Activated T-cell treated with anti-CD3 and anti-CD28 coated beads, Interleukin-2, amount 50 U/mL, for 4 hours (primary cell): Measurements from ENCODE around the gene GOLM1. TPM values are rescaled to one million over a fixed set of nuclear protein-coding genes. Genes with fewer than 3 reads are reported as not detected.

Source experiments
- ATAC-seq, 2 donors: fragments of 200-7000 bp; cut with Tn5 transposase; one replicate each; pipeline ENCODE4 v1.10.0; 2021
- DNase-seq: peaks from one replicate; pipeline ENCODE4 v3.0.0-alpha.2; 2020
- H3K27me3 Mint-ChIP-seq: one replicate; pipeline ENCODE4 v1.8.0; 2021; ENCODE audit warnings: low read depth, mixed read lengths
- H3K36me3 Mint-ChIP-seq: one replicate; pipeline ENCODE4 v1.8.0; 2022; ENCODE audit warnings: mixed read lengths; ENCODE audit not compliant: insufficient read depth
- H3K4me1 Mint-ChIP-seq: one replicate; pipeline ENCODE4 v1.8.0; 2021; ENCODE audit warnings: low read depth, mixed read lengths
- H3K4me3 Mint-ChIP-seq: one replicate; pipeline ENCODE4 v1.8.0; 2021; ENCODE audit warnings: mild to moderate bottlenecking, moderate library complexity, mixed read lengths
- H3K9me3 Mint-ChIP-seq: one replicate; pipeline ENCODE4 v1.8.0; 2021; ENCODE audit warnings: mixed read lengths
- total RNA-seq, 3 donors: library from RNA; stranded (reverse); gene quantifications; one replicate each; pipeline ENCODE4 v1.2.1, GENCODE V29; 2021

GOLM1 gene
- total RNA-seq, 3 donors from 2014 or later = 1.5 to 2.7 (median 1.9) TPM

DNA sequence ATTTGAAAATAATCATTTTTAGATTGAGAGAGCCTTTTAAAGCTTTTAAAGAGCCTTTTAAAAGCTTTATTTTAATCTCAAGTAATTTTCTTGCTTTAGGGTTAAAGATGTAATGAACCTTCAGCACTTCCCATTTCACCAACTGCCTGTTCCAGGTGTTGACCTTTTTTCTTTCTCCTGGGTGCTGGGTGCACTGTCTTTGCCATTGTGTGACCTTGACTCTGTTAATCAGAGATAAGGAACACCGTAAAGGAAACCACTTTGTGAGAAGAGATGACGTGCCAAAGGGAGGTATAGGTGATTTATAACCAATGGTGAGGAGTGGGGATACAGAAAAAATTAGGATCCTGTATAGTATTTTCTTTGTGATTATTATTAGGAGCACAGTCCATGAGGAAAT, 90.2 kb downstream of the GOLM1 start:
- Mint-ChIP-seq H3K4me1 (no peaks in the 10 kb centered on the region), H3K36me3 (peaks cover 38% of the 10 kb centered on the region), H3K27me3 (no peaks in the 10 kb centered on the region)

DNA sequence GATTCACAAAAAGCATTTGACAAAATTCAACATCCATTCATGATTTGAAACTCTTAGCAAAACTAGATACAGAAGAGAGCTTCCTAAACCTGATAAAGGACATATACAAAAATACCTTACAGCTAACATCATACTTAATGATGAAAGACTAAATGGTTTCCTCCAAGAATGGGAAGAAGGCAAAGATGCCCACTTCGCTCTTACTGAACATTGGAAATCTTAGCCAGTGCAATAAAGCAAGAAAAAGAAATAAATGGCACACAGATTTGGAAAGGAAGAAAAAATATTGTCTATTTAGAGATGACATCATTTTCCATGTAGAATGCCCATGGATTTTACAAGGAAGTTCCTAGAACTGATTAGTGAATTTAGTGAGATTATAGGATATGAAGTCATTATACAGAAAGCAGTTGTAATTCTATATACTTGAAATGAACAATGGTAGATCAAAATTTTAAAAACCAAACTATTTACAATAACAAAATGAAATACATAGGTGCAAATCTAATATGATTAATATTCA, 94.0 kb downstream of the GOLM1 start:
- DNase-seq = no peak
- H3K27me3 Mint-ChIP-seq = no peaks in the 10 kb centered on the region
- peaks cover 3% of the 10 kb centered on the region for H3K4me1 Mint-ChIP-seq
- no peak overlapping the region for H3K4me3 Mint-ChIP-seq
- H3K36me3 Mint-ChIP-seq = peaks cover 61% of the 10 kb centered on the region
- ATAC-seq = no peak
- peaks cover 3% of the 10 kb centered on the region for H3K9me3 Mint-ChIP-seq

More for the DNA sequence above, 90.2 kb downstream of the GOLM1 start:
- ATAC-seq (no peak), DNase-seq (no peak)
- Mint-ChIP-seq H3K9me3 (peaks cover 3% of the 10 kb centered on the region), H3K4me3 (no peak overlapping the region)

- H3K36me3 Mint-ChIP-seq = peaks cover 48% of the 10 kb centered on the region
- ATAC-seq = no peak
- H3K4me3 Mint-ChIP-seq = no peak overlapping the region
- no peaks in the 10 kb centered on the region for H3K27me3 Mint-ChIP-seq
- H3K4me1 Mint-ChIP-seq = peaks cover 3% of the 10 kb centered on the region
- no peaks in the 10 kb centered on the region for H3K9me3 Mint-ChIP-seq
- DNase-seq = no peak
Measured at GRCh38 chr9:85995599-85995998, 103.8 kb downstream of the GOLM1 start.

GRCh38 chr9:85995097-85995496, 104.3 kb downstream of the GOLM1 start:
- DNase-seq (no peak), ATAC-seq (no peak)
- no peaks in the 10 kb centered on the region for H3K27me3 Mint-ChIP-seq
- H3K4me1 Mint-ChIP-seq = no peaks in the 10 kb centered on the region
- no peaks in the 10 kb centered on the region for H3K9me3 Mint-ChIP-seq
- no peak overlapping the region for H3K4me3 Mint-ChIP-seq
- H3K36me3 Mint-ChIP-seq = peaks cover 45% of the 10 kb centered on the region

DNA sequence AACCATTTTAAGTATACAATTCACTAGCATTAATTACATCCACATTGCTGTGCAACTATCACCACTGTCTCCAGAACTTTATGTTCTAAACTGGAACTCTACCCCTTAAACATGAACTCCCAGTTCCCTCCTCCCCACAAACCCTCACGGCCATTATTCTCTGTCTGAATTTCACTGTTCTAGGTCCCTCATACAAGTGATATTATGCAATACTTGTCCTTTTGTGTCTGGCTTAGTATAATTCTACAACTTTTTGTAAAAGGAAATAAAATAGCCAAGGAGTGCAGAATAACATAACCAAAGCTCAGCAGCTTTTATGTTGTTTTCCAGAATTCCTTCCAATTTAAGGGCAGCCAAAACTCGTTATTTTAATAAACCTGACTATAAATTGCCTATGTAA, 105.2 kb downstream of the GOLM1 start:
- no peak for DNase-seq
- Mint-ChIP-seq H3K4me1 (no peaks in the 10 kb centered on the region), H3K4me3 (no peak overlapping the region), H3K27me3 (no peaks in the 10 kb centered on the region), H3K36me3 (peaks cover 51% of the 10 kb centered on the region), H3K9me3 (no peaks in the 10 kb centered on the region)
- ATAC-seq = no peak

DNA sequence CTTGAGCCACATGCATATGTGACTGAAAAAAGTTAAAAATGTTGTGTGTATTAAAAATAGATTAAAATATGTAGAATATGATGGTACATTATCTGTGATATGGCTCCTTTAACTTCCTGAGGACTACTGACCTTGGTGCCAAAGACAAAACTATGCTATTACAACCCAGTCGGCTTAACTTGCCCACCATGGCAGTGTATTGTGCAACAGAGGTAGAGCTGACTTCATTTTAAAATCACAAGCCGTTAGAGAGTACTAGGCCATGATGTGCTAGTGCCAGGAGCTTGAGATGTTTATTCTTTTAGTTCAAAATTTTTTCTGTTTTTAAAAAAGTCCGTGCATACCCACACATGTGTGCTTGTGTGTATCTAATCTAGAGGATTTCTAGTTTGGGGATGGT, 112.1 kb downstream of the GOLM1 start:
- Mint-ChIP-seq H3K4me3 (no peak overlapping the region), H3K4me1 (no peaks in the 10 kb centered on the region), H3K9me3 (no peaks in the 10 kb centered on the region), H3K36me3 (peaks cover 61% of the 10 kb centered on the region), H3K27me3 (no peaks in the 10 kb centered on the region)
- DNase-seq (no peak), ATAC-seq (no peak)

GRCh38 chr9:85984457-85984856, 114.9 kb downstream of the GOLM1 start:
- H3K27me3 Mint-ChIP-seq = no peaks in the 10 kb centered on the region
- H3K4me3 Mint-ChIP-seq = no peak overlapping the region
- peaks cover 63% of the 10 kb centered on the region for H3K36me3 Mint-ChIP-seq
- no peaks in the 10 kb centered on the region for H3K9me3 Mint-ChIP-seq
- peak in 1 of 2 donors; percentile 34 for ATAC-seq
- peaks cover 2% of the 10 kb centered on the region for H3K4me1 Mint-ChIP-seq
- DNase-seq = no peak

DNA sequence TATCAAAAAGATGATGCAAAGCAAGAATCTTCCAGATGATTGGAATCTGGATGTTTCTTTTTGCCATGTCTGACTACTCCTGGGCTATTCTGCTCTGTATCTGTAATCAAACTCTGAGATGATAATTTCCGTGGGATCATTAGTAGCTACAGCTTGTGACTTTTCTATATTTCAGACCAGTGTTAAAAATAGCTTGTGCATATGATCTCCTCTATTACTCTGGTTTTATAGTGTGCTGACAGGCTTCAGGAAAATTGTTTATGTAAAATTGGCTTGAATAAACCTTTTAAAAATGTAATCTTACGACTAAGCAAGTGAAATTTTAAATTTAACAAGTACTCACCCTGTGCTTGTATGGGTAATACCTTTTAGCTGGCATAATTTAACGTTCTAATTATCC, 118.0 kb downstream of the GOLM1 start:
- peaks cover 2% of the 10 kb centered on the region for H3K4me1 Mint-ChIP-seq
- ATAC-seq (no peak), DNase-seq (no peak)
- no peak overlapping the region for H3K4me3 Mint-ChIP-seq
- H3K27me3 Mint-ChIP-seq = no peaks in the 10 kb centered on the region
- H3K9me3 Mint-ChIP-seq = no peaks in the 10 kb centered on the region
- peaks cover 75% of the 10 kb centered on the region for H3K36me3 Mint-ChIP-seq

- Mint-ChIP-seq H3K27me3 (no peaks in the 10 kb centered on the region), H3K36me3 (peaks cover 62% of the 10 kb centered on the region), H3K4me3 (no peak overlapping the region), H3K4me1 (peaks cover 2% of the 10 kb centered on the region), H3K9me3 (no peaks in the 10 kb centered on the region)
- DNase-seq = no peak
- no peak for ATAC-seq
Measured at GRCh38 chr9:85978496-85978895, 120.9 kb downstream of the GOLM1 start.

Other genes with a start within 250 kb of the GOLM1 start
- gene NAA35, start 158.4 kb downstream of the GOLM1 start, total RNA-seq = 10 to 100 TPM; 24.1 to 24.7 (median 24.1) TPM
- gene C9orf153, start 160.1 kb upstream of the GOLM1 start, total RNA-seq = under 1 TPM in 2 of 3 donors, not detected in 1; 0.18 to 0.73 TPM
- 10 to 100 TPM; 37.1 to 43.4 (median 42.1) TPM for gene ISCA1, start 183.0 kb upstream of the GOLM1 start, total RNA-seq